HT-29 (cell line): ENCODE measurements around the gene PEMT. TPM values are rescaled to one million over a fixed set of nuclear protein-coding genes. Genes with fewer than 3 reads are reported as not detected.

Experiments
- small RNA-seq: library from RNA; depleted of rRNA; stranded (forward); fragments of <200 nt; gene quantifications from one replicate; pipeline ENCODE3, GENCODE V24; 2014
- total RNA-seq: library from RNA; depleted of rRNA; stranded (reverse); fragments of >200 nt; shearing (Covaris generic); gene quantifications from 2 replicates; pipeline ENCODE4 v1.2.3, GENCODE V29; 2014; rRNA removed

The PEMT gene
- total RNA-seq, 1 experiment from 2014 or later: 64.4 TPM

Small RNA genes lying within 50 kb of the gene (small RNA-seq; reads per million reads assigned to genes)
- gene RF00019 (not detected), gene RNU6-468P (not detected)

Other genes starting within 250 kb of the PEMT start
- gene MED9, start 114.7 kb downstream of the PEMT start, total RNA-seq: 8.9 and 10.5 TPM in 2 replicates
- gene RASD1, start 95.3 kb downstream of the PEMT start, total RNA-seq: 5.9 and 6.0 TPM in 2 replicates
- 35.4 and 37.8 TPM in 2 replicates for gene RAI1, start 89.8 kb upstream of the PEMT start, total RNA-seq
- 296 and 304 TPM in 2 replicates for gene SREBF1, start 245.3 kb upstream of the PEMT start, total RNA-seq